Stimulated activated CD4-positive, alpha-beta T cell treated with anti-CD3 and anti-CD28 coated beads, Interleukin-2, amount 100 ng/mL, for 4 hours (primary cell): ENCODE results near the gene NR3C2.
A peak's percentile ranks its signal among the peaks of the same experiment; 100 is the strongest.

ENCODE experiments used
- DNase-seq: peaks from one replicate; pipeline ENCODE4 v3.0.0-alpha.2; 2020; ENCODE audit warnings: low read depth

The NR3C2 gene

GRCh38 chr4:148072789-148073188 is 369.4 kb downstream of the NR3C2 start:
- no peak for DNase-seq

GRCh38 chr4:148071009-148071408 is 371.2 kb downstream of the NR3C2 start:
- no peak for DNase-seq

- no peak for DNase-seq
Measured at GRCh38 chr4:148069895-148070178, 372.4 kb downstream of the NR3C2 start.

GRCh38 chr4:148069086-148069894 is 372.9 kb downstream of the NR3C2 start:
- no peak for DNase-seq

- no peak for DNase-seq
Measured at GRCh38 chr4:148068065-148068911, 373.9 kb downstream of the NR3C2 start.

GRCh38 chr4:148067301-148067916 is 374.8 kb downstream of the NR3C2 start:
- DNase-seq = no peak

GRCh38 chr4:148065075-148065474 is 377.1 kb downstream of the NR3C2 start:
- DNase-seq = no peak

GRCh38 chr4:148064451-148064850 is 377.8 kb downstream of the NR3C2 start:
- no peak for DNase-seq

- no peak for DNase-seq
Measured at GRCh38 chr4:148062301-148062950, 379.8 kb downstream of the NR3C2 start.

- no peak for DNase-seq
Measured at GRCh38 chr4:148061795-148062194, 380.4 kb downstream of the NR3C2 start.

GRCh38 chr4:148061141-148061481 is 381.1 kb downstream of the NR3C2 start:
- DNase-seq = no peak

- DNase-seq = no peak
Measured at GRCh38 chr4:148060264-148061140, 381.7 kb downstream of the NR3C2 start.

- no peak for DNase-seq
Measured at GRCh38 chr4:148059617-148060180, 382.5 kb downstream of the NR3C2 start.

GRCh38 chr4:148057984-148058859 is 384.0 kb downstream of the NR3C2 start:
- no peak for DNase-seq

GRCh38 chr4:148057516-148057915 is 384.7 kb downstream of the NR3C2 start:
- DNase-seq = no peak

- DNase-seq = peak; percentile 41
Measured at GRCh38 chr4:148056879-148057278, 385.3 kb downstream of the NR3C2 start.

GRCh38 chr4:148055844-148056243 is 386.4 kb downstream of the NR3C2 start:
- DNase-seq = no peak

- DNase-seq = no peak
Measured at GRCh38 chr4:148054275-148054674, 387.9 kb downstream of the NR3C2 start.

- no peak for DNase-seq
Measured at GRCh38 chr4:148053298-148054003, 388.8 kb downstream of the NR3C2 start.

- no peak for DNase-seq
Measured at GRCh38 chr4:148052448-148052847, 389.8 kb downstream of the NR3C2 start.
